Measurements from ENCODE around the gene AFAP1. TPM values are rescaled to one million over a fixed set of nuclear protein-coding genes. Genes with fewer than 3 reads are reported as not detected.

AFAP1 gene
- total RNA-seq, 5 donors from 2014 or later (not counting 1 experiment from before 2014, with no cell fraction given) = 4.8 to 34.8 (median 20.3) TPM

DNA sequence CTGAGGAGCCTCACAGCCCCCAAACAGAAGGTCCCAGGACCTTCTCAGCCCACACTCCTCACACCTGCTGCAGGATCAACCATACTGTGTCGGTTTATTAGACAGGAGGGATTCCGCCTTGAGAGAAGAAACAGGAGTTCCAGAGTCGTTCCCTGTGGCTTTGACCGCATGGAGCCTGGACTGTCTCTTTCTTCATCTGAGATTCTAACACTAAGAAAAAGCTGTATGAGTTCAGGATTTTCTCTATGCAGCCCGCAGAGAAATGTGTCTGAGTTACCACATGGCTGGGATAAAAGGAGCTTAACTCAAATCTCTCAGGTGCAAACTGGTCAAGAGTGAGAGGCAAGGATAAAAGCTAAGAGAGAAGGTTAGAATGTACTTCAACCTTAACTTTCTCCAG is 126.7 kb downstream of the AFAP1 start:
- POLR2A ChIA-PET = interaction anchor here (0.6 kb wide), 3 partner anchors 34 to 191 kb away, joined by 3 to 4 read pairs (median 3); no protein-coding TSS in a partner anchor

DNA sequence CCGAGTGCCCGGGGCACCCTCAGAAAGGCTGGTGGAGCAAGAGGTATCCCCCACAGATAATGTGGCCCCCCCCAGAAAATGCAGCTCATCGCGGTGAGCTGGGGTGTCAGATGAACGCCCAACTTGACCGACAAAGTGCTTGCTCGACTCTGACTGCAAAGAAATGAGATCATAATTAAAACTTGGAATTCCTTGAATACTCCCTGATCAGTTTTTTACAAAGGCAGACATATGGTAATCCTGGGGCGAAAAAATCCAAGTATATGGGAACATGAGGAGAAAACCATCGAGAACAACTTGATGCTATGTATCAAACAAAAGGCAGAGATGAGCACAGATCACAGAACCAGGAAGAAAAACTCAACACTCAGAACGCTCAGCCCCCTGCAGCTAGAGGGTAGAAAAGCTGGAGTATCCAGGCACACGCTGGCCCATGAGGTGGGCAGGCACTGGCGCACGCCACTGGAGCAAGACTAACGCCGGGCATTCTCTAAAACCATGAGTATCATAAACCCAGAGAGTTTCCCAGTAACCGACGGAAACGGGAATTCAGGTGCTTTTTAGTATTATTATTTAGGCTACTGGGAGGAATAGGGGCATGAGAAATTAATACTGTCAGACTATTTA is 127.3 kb downstream of the AFAP1 start:
- Histone ChIP-seq H3K27ac (ENCODE audit: low read length) (no peak overlapping the region), H3K36me3 (ENCODE audit: control insufficient read depth in 2 of 2, extremely low read depth in 1 of 2, insufficient read depth in 1 of 2, low read length in 1 of 2) (peaks cover 5 to 32% of the 10 kb centered on the region in 2 donors), H3K27me3 (replicated peaks in 1 of 2; ENCODE audit: control insufficient read depth in 2 of 2, extremely low read depth in 1 of 2, insufficient read depth in 2 of 2, low read length in 1 of 2) (no peaks in the 10 kb centered on the region), H3K4me3 (ENCODE audit: control insufficient read depth in 1 of 2, extremely low read depth in 1 of 2, low read length in 1 of 2) (no peak overlapping the region), H3K4me1 (ENCODE audit: control insufficient read depth in 1 of 2, extremely low read depth in 1 of 2, insufficient read depth in 2 of 2, low read length in 2 of 2) (no peaks in the 10 kb centered on the region), H3K9me3 (no peaks in the 10 kb centered on the region)
- POLR2A ChIA-PET = interaction anchor here in 1 of 2 donors (0.6 kb wide), 1 partner anchor 34 kb away, joined by 3 read pairs; no protein-coding TSS in a partner anchor
- Mint-ChIP-seq H3K4me3 (no peak overlapping the region), H3K4me1 (peaks cover 0 to 2% (median 0%) of the 10 kb centered on the region in 3 donors), H3K27me3 (peaks cover 0 to 4% of the 10 kb centered on the region in 2 donors), H3K27ac (no peak overlapping the region), H3K36me3 (peaks cover 56% of the 10 kb centered on the region), H3K9me3 (no peaks in the 10 kb centered on the region)
- DNase-seq (no peak), ATAC-seq (replicated peaks in 1 of 4) (no peak)
- CTCF ChIA-PET = no interaction called here
- 86% methylated on average over 5 of the region's 18 CpGs for WGBS (ENCODE audit: insufficient coverage)

More for the DNA sequence above, 126.7 kb downstream of the AFAP1 start:
- H3K9me3 Mint-ChIP-seq = no peaks in the 10 kb centered on the region
- DNase-seq (no peak), ATAC-seq (replicated peaks in 1 of 4) (no peak)
- no peaks in the 10 kb centered on the region for H3K27me3 Mint-ChIP-seq
- no peak overlapping the region for H3K4me3 Mint-ChIP-seq
- H3K27ac ChIP-seq (ENCODE audit: low read length) = no peak overlapping the region
- no peak overlapping the region for H3K4me3 ChIP-seq (ENCODE audit: control insufficient read depth in 1 of 2, extremely low read depth in 1 of 2, low read length in 1 of 2)
- H3K9me3 ChIP-seq = no peaks in the 10 kb centered on the region
- peaks cover 55% of the 10 kb centered on the region for H3K36me3 Mint-ChIP-seq
- H3K27ac Mint-ChIP-seq = no peak overlapping the region
- H3K27me3 ChIP-seq (replicated peaks in 1 of 2; ENCODE audit: control insufficient read depth in 2 of 2, extremely low read depth in 1 of 2, insufficient read depth in 2 of 2, low read length in 1 of 2) = no peaks in the 10 kb centered on the region
- H3K4me1 Mint-ChIP-seq = peaks cover 0 to 2% (median 0%) of the 10 kb centered on the region in 3 donors
- CTCF ChIA-PET = interaction anchor here in 1 of 2 donors (0.8 kb wide), 1 partner anchor 37 kb away, joined by 3 read pairs; no protein-coding TSS in a partner anchor
- H3K36me3 ChIP-seq (ENCODE audit: control insufficient read depth in 2 of 2, extremely low read depth in 1 of 2, insufficient read depth in 1 of 2, low read length in 1 of 2) = peaks cover 5 to 35% of the 10 kb centered on the region in 2 donors
- WGBS (ENCODE audit: insufficient coverage) = no CpG with 5 or more reads among the region's 5 CpGs
- no peaks in the 10 kb centered on the region for H3K4me1 ChIP-seq (ENCODE audit: control insufficient read depth in 1 of 2, extremely low read depth in 1 of 2, insufficient read depth in 2 of 2, low read length in 2 of 2)

DNA sequence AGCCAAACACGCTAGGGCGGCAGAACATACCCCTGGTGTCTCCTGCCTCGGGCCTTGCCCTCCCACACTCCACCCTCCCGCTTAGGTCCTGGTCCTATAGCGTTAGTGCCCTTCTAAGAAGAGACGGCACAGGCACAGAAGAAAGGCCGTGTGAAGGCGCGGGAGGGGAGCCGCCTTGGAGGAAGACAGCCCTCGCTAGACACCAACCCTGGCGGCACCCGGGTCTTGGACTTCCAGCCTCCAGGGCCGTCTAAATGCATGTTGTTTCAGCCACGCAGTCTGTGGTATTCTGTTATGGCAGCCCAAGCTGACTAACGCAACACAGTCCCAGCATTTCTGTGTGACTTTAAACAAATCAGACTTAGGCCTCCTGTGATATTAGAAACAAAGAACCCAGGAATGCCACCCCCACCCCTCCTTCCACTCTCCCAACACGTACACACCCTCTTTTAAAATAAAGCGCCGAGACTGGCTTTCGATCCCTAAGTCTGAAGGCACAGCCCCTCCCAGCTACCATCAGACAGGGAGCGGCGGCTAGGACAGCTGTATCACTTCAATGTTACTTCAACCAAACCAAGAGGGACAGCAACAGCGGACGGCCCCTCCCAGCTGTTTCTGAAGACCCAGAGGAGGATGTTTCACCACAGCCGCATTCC is 128.0 kb downstream of the AFAP1 start:
- Histone ChIP-seq H3K27me3 (replicated peaks in 1 of 2; ENCODE audit: control insufficient read depth in 2 of 2, extremely low read depth in 1 of 2, insufficient read depth in 2 of 2, low read length in 1 of 2) (no peaks in the 10 kb centered on the region), H3K36me3 (ENCODE audit: control insufficient read depth in 2 of 2, extremely low read depth in 1 of 2, insufficient read depth in 1 of 2, low read length in 1 of 2) (peaks cover 5 to 37% of the 10 kb centered on the region in 2 donors), H3K4me1 (ENCODE audit: control insufficient read depth in 1 of 2, extremely low read depth in 1 of 2, insufficient read depth in 2 of 2, low read length in 2 of 2) (no peaks in the 10 kb centered on the region), H3K27ac (ENCODE audit: low read length) (no peak overlapping the region), H3K9me3 (no peaks in the 10 kb centered on the region), H3K4me3 (ENCODE audit: control insufficient read depth in 1 of 2, extremely low read depth in 1 of 2, low read length in 1 of 2) (no peak overlapping the region)
- CTCF ChIA-PET = no interaction called here
- H3K4me3 Mint-ChIP-seq = no peak overlapping the region
- H3K27me3 Mint-ChIP-seq = peaks cover 0 to 4% of the 10 kb centered on the region in 2 donors
- H3K4me1 Mint-ChIP-seq = peaks cover 0 to 2% (median 0%) of the 10 kb centered on the region in 3 donors
- H3K9me3 Mint-ChIP-seq = no peaks in the 10 kb centered on the region
- WGBS (ENCODE audit: insufficient coverage) = 89% methylated on average over 21 of the region's 25 CpGs
- peaks cover 54% of the 10 kb centered on the region for H3K36me3 Mint-ChIP-seq
- DNase-seq (no peak), ATAC-seq (replicated peaks in 1 of 4) (no peak)
- no peak overlapping the region for H3K27ac Mint-ChIP-seq
- POLR2A ChIA-PET = no interaction called here

DNA sequence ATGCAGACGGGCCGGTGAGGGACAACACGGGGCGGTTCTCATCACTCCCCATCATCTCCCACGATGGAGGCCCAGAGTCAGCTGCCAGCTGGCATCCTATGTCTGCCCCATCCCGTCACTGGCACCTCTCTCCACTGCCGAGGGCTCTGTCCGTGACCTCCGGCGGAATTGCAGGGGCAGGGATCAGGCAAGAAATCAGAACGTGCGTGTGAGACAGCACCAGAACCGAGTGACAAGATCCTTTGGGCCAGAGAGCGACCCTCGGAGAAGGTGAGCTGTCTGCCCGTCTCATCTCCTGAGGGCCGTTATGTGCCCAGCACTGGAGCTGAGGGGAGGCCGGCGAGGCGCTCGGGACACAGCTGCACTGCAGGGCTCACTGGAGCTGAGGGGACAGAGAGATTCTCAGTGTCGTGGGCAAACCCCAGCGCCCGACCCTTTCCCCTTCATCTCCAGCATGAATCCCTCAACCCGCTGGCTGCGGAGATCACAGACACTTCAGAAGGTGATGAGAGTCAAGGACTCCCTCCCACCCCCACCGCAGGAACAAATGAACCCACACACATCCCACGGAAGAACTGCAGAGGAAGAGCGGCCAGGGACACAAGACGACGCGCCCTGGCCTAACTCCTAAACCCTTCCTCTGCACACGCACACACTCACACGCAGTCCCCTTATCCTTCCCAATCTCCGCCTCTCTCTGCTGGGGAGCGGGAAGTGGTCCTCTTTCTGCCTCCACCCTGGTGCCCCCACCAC is 128.7 kb downstream of the AFAP1 start:
- CTCF ChIA-PET = no interaction called here
- Mint-ChIP-seq H3K4me3 (no peak overlapping the region), H3K4me1 (peaks cover 0 to 2% (median 0%) of the 10 kb centered on the region in 3 donors), H3K27me3 (peaks cover 0 to 4% of the 10 kb centered on the region in 2 donors), H3K9me3 (no peaks in the 10 kb centered on the region), H3K27ac (no peak overlapping the region), H3K36me3 (peaks cover 50% of the 10 kb centered on the region)
- no peak for ATAC-seq (replicated peaks in 1 of 4)
- Histone ChIP-seq H3K4me3 (ENCODE audit: control insufficient read depth in 1 of 2, extremely low read depth in 1 of 2, low read length in 1 of 2) (no peak overlapping the region), H3K27ac (ENCODE audit: low read length) (no peak overlapping the region), H3K27me3 (replicated peaks in 1 of 2; ENCODE audit: control insufficient read depth in 2 of 2, extremely low read depth in 1 of 2, insufficient read depth in 2 of 2, low read length in 1 of 2) (no peaks in the 10 kb centered on the region), H3K9me3 (no peaks in the 10 kb centered on the region), H3K36me3 (ENCODE audit: control insufficient read depth in 2 of 2, extremely low read depth in 1 of 2, insufficient read depth in 1 of 2, low read length in 1 of 2) (peaks cover 5 to 37% of the 10 kb centered on the region in 2 donors), H3K4me1 (ENCODE audit: control insufficient read depth in 1 of 2, extremely low read depth in 1 of 2, insufficient read depth in 2 of 2, low read length in 2 of 2) (no peaks in the 10 kb centered on the region)
- POLR2A ChIA-PET = no interaction called here
- no peak for DNase-seq
- 85% methylated on average over 30 of the region's 36 CpGs for WGBS (ENCODE audit: insufficient coverage)

DNA sequence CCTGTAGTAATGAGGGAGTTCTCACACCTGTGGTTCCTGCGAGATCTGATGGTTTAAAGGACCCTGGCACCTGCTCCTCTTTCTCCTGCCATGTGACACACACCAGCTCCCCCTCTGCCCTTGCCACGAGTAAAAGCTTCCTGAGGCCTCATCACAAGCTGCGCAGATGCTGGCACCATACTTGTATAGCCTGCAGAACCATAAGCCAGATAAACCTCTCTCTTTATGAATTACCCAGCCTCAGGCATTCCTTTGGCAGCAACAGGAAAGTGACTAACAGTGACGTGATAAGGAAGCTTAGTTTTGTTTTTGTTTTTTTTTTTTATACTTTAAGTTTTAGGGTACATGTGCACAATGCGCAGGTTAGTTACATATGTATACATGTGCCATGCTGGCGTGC is 130.9 kb downstream of the AFAP1 start:
- peaks cover 0 to 10% (median 7%) of the 10 kb centered on the region in 3 donors for H3K4me1 Mint-ChIP-seq
- H3K36me3 Mint-ChIP-seq = peaks cover 32% of the 10 kb centered on the region
- CTCF ChIA-PET = no interaction called here
- peaks cover 0 to 4% of the 10 kb centered on the region in 2 donors for H3K27me3 Mint-ChIP-seq
- no peak for DNase-seq
- POLR2A ChIA-PET = interaction anchor here in 1 of 2 donors (0.6 kb wide), 1 partner anchor 186 kb away, joined by 3 read pairs; no protein-coding TSS in a partner anchor
- no peaks in the 10 kb centered on the region for H3K9me3 Mint-ChIP-seq
- peak overlapping the region in 1 of 2 donors; percentile 74 for H3K27ac Mint-ChIP-seq
- H3K27me3 ChIP-seq (replicated peaks in 1 of 2; ENCODE audit: control insufficient read depth in 2 of 2, extremely low read depth in 1 of 2, insufficient read depth in 2 of 2, low read length in 1 of 2) = no peaks in the 10 kb centered on the region
- no peak overlapping the region for H3K4me3 Mint-ChIP-seq
- H3K36me3 ChIP-seq (ENCODE audit: control insufficient read depth in 2 of 2, extremely low read depth in 1 of 2, insufficient read depth in 1 of 2, low read length in 1 of 2) = peaks cover 5 to 22% of the 10 kb centered on the region in 2 donors
- H3K9me3 ChIP-seq = no peaks in the 10 kb centered on the region
- H3K27ac ChIP-seq (ENCODE audit: low read length) = no peak overlapping the region
- no peak for ATAC-seq (replicated peaks in 1 of 4)
- H3K4me3 ChIP-seq (ENCODE audit: control insufficient read depth in 1 of 2, extremely low read depth in 1 of 2, low read length in 1 of 2) = no peak overlapping the region
- H3K4me1 ChIP-seq (ENCODE audit: control insufficient read depth in 1 of 2, extremely low read depth in 1 of 2, insufficient read depth in 2 of 2, low read length in 2 of 2) = peaks cover 0 to 5% of the 10 kb centered on the region in 2 experiments
- 73% methylated on average over 3 of the region's 6 CpGs for WGBS (ENCODE audit: insufficient coverage)

DNA sequence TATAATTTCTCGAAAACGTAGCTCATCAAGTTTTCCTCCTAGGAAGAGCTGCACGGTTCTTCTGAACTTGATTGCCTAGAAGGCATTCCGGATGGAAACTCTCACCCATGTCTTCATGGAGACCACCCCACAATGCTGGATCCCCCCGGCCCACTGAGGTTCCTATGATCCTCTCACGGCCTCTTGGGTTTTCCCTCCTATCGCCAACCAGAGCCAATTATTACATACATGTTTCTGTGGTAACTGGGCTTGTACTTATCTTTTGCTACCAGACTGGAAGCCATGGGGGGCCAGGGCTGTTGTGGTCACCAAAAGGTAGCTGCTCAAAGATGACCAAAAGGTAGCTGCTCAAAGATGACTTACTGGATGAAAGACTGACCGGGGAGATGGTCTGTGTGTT is 131.5 kb downstream of the AFAP1 start:
- DNase-seq = no peak
- no peak overlapping the region for H3K4me3 Mint-ChIP-seq
- ChIA-PET CTCF (interaction anchor here in 1 of 2 donors (0.6 kb wide), 1 partner anchor 1233 kb away, joined by 4 read pairs; the partner anchor contains the start of gene MAN2B2), POLR2A (interaction anchor here in 1 of 2 donors (0.6 kb wide), 1 partner anchor 187 kb away, joined by 3 read pairs; no protein-coding TSS in a partner anchor)
- Histone ChIP-seq H3K36me3 (ENCODE audit: control insufficient read depth in 2 of 2, extremely low read depth in 1 of 2, insufficient read depth in 1 of 2, low read length in 1 of 2) (peaks cover 5 to 22% of the 10 kb centered on the region in 2 donors), H3K4me3 (ENCODE audit: control insufficient read depth in 1 of 2, extremely low read depth in 1 of 2, low read length in 1 of 2) (no peak overlapping the region), H3K4me1 (ENCODE audit: control insufficient read depth in 1 of 2, extremely low read depth in 1 of 2, insufficient read depth in 2 of 2, low read length in 2 of 2) (peaks cover 0 to 5% of the 10 kb centered on the region in 2 experiments), H3K27me3 (replicated peaks in 1 of 2; ENCODE audit: control insufficient read depth in 2 of 2, extremely low read depth in 1 of 2, insufficient read depth in 2 of 2, low read length in 1 of 2) (no peaks in the 10 kb centered on the region), H3K9me3 (no peaks in the 10 kb centered on the region), H3K27ac (ENCODE audit: low read length) (no peak overlapping the region)
- H3K36me3 Mint-ChIP-seq = peaks cover 28% of the 10 kb centered on the region
- no peaks in the 10 kb centered on the region for H3K9me3 Mint-ChIP-seq
- H3K4me1 Mint-ChIP-seq = peaks cover 0 to 10% (median 7%) of the 10 kb centered on the region in 3 donors
- WGBS (ENCODE audit: insufficient coverage) = 93% methylated on average over 4 of the region's 8 CpGs
- ATAC-seq (replicated peaks in 1 of 4) = no peak
- peaks cover 0 to 4% of the 10 kb centered on the region in 2 donors for H3K27me3 Mint-ChIP-seq
- no peak overlapping the region for H3K27ac Mint-ChIP-seq
